Activated naive CD4-positive, alpha-beta T cell treated with Interleukin-2 at 50 U/mL for 16 hours (primary cell): ENCODE measurements around the gene MUC3A.
"Not testable (repeated sequence)": the region's sequence is repeated elsewhere in the genome, so short reads cannot be mapped to it uniquely, and the experiment has no call there.

Experiments
- DNase-seq: peaks from one replicate; pipeline ENCODE4 v3.0.0-alpha.2; 2020

The MUC3A gene, protein sequence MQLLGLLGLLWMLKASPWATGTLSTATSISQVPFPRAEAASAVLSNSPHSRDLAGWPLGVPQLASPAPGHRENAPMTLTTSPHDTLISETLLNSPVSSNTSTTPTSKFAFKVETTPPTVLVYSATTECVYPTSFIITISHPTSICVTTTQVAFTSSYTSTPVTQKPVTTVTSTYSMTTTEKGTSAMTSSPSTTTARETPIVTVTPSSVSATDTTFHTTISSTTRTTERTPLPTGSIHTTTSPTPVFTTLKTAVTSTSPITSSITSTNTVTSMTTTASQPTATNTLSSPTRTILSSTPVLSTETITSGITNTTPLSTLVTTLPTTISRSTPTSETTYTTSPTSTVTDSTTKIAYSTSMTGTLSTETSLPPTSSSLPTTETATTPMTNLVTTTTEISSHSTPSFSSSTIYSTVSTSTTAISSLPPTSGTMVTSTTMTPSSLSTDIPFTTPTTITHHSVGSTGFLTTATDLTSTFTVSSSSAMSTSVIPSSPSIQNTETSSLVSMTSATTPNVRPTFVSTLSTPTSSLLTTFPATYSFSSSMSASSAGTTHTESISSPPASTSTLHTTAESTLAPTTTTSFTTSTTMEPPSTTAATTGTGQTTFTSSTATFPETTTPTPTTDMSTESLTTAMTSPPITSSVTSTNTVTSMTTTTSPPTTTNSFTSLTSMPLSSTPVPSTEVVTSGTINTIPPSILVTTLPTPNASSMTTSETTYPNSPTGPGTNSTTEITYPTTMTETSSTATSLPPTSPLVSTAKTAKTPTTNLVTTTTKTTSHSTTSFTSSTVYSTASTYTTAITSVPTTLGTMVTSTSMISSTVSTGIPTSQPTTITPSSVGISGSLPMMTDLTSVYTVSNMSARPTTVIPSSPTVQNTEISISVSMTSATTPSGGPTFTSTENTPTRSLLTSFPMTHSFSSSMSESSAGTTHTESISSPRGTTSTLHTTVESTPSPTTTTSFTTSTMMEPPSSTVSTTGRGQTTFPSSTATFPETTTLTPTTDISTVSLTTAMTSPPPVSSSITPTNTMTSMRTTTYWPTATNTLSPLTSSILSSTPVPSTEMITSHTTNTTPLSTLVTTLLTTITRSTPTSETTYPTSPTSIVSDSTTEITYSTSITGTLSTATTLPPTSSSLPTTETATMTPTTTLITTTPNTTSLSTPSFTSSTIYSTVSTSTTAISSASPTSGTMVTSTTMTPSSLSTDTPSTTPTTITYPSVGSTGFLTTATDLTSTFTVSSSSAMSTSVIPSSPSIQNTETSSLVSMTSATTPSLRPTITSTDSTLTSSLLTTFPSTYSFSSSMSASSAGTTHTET (N-terminal part only)

DNA sequence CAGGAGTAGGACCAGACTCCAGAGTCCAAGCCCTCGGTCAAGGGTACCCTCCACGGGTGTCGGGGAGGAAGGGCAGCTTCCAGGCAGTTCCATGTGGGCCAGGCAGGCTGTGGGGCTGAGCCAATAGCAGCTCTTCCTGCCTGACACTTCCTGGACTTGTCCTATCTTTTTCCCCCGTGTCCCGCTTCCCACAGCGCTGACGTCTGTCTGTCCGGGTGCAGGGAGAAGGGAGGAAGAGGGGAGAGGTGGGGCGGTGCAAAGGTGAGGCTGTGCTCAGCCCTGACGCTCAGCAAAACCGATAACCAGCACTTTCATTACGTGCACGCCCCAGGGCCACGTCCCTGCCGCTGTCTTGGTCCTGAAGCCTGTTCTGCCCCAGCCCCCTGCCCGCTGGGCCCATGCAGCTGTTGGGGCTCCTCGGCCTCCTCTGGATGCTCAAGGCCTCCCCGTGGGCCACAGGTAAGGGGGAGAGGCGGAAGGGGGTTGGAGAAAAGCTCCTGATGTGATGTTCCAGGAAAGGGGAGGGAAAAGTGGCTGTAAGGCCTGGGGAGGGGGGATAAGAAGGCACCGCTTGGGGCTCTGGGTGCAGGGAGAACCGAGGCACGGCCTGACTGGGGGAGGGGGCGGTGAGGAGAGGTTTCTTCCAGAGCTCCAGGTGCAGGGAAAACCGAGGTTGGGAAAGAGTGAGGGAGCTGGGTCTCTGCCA lies at the start of gene MUC3A:
MUC3A (plus strand) TSS at position 308 of the 706 bp plus-strand sequence; CDS start at position 399, 91 bp downstream.
- DNase-seq: no peak

- DNase-seq: no peak
Observed at GRCh38 chr7:100900978-100901377, 48.4 kb upstream of the MUC3A start.

GRCh38 chr7:100901921-100902332 lies 47.4 kb upstream of the MUC3A start:
- DNase-seq: no peak

DNA sequence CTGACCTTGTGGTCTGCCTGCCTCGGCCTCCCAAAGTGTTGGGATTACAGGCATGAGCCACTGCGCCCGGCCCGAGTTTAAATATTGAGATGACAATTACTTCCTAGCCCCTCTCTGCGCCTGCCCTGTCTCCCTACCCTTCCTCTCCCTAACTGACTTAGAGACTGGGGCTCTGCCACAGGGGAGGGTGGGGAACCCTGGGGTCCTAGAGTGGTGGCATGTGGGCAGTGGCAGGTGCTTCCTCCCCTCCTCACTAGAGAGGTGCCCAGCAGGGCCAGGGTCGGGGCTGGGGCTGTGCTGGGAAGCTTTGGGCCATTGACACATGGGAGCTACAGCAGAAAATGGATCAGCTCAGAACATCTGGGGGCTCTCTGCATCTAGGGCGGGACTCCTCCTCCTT lies 46.7 kb upstream of the MUC3A start:
- DNase-seq: no peak

DNA sequence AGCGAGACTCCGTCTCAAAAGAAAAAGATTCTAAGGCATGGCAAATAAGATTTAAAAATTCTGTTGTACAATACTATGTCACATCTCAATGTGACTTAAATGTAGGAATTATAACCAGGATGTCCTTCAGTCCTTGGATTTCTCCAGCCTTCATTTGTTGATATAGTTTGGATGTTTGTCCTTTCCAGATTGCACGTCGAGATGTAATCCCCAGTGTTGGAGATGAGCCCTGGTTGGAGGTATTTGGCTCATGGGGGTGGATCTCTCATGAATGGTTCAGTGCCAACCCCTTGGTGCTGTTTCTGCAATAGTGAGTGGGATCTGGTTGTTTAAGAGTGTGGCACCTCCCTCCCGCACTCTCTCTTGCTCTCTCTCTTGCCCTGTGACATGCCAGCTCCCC lies 40.8 kb upstream of the MUC3A start:
- DNase-seq: no peak

GRCh38 chr7:100910443-100910842 lies 38.9 kb upstream of the MUC3A start:
- not testable (repeated sequence) for DNase-seq

DNA sequence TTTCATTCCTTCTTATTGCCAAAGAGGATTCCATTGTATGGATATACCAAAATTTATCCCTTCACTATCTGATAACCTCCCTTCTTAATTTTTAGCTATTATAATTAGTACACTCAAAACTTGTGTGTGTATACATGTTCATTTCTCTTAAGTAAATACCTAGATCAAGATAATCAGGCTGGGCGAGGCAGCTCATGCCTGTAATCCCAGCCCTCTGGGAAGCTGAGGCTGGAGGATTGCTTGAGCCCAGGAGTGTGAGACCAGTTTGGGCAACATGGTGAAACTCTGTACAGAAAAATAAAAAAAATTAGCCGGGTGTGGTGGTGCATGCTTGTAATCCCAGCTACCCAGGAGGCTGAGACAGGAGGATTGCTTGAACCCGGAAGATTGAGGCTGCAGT lies 37.9 kb upstream of the MUC3A start:
- DNase-seq: no peak

- no peak for DNase-seq
Observed at GRCh38 chr7:100914208-100914878, 35.0 kb upstream of the MUC3A start.

- no peak for DNase-seq
Observed at GRCh38 chr7:100914879-100915447, 34.4 kb upstream of the MUC3A start.

DNA sequence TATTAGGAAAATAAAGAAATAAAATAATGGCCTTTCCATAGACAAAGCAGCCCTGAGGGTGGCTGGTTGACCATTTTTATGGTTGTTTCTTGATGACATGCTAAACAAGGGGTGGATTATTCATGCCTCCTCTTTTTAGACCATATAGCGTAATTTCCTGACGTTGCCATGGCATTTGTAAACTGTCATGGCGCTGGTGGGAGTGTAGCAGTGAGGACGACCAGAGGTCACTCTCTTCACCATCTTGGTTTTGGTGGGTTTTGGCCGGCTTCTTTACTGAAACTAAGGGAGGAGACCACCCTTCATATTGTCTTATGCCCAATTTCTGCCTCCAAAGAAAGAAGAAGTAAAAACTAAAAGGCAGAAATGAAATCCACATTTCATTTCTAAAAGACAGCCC lies 30.0 kb upstream of the MUC3A start:
- DNase-seq: not testable (repeated sequence)

- DNase-seq: not testable (repeated sequence)
Observed at GRCh38 chr7:100919779-100920437, 29.4 kb upstream of the MUC3A start.

DNA sequence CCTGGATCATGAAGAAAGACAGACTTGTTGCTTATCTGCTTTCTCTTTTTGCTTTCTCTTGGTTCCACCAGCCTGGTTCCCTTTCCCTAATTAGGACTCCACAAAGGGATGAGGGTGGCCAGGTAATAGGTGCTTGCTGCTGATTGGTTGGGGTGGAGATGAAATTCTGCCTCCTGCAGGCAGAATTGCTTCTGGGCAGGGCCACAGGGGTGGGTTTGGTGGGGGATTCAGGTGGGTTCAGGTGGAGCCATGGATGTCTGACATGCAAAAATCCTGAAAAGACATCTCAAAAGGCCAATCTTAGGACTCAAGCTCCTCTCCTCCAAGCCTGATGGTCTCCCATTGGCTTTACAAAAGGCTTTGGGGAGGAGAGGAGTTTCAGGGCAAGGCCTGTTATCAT lies 28.3 kb upstream of the MUC3A start:
- no peak for DNase-seq

DNA sequence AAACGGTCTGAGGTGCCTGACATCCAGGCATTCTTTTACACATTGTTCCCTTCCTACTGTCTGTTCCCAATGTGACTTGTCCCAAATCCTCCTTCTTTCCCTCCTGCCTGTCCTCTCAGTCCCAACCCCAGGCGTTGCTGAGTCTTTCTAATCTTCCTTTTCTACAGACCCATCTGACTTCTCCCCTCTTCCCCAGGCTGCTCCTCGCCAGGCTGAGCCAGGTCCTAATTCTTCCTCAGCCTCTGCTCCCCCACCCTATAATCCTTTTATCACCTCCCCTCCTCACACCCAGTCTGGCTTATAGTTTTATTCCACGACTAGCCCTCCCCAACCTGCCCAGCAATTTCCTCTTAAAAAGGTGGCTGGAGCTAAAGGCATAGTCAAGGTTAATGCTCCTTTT lies 25.7 kb upstream of the MUC3A start:
- not testable (repeated sequence) for DNase-seq

- no peak for DNase-seq
Observed at GRCh38 chr7:100929808-100930174, 19.5 kb upstream of the MUC3A start.

GRCh38 chr7:100933734-100934133 lies 15.6 kb upstream of the MUC3A start:
- DNase-seq: no peak

GRCh38 chr7:100935381-100935780 lies 14.0 kb upstream of the MUC3A start:
- DNase-seq: not testable (repeated sequence)

GRCh38 chr7:100936167-100936566 lies 13.2 kb upstream of the MUC3A start:
- not testable (repeated sequence) for DNase-seq

- no peak for DNase-seq
Observed at GRCh38 chr7:100942045-100942774, 7.1 kb upstream of the MUC3A start.

DNA sequence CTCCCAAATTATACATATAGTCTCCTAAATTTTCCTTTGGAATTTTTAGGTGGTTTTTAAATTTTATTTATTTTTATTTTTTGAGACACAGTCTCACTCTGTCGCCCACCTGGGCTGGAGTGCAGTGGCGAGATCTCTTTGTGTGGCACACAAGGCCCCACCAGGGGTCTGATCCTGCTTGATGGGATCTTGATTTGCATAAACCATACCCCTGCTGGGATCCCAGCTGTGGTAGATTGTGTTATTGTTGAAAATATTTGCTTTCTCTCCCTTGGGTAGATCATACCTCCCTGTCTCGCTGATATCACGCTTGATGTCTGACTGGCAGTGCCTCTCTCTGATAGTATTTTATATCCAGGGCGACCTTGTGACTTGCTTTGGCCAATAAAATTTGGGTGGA lies 5.6 kb upstream of the MUC3A start:
- no peak for DNase-seq

- no peak for DNase-seq
Observed at GRCh38 chr7:100944138-100944537, 5.2 kb upstream of the MUC3A start.
